Mesenchymal stem cell (in vitro differentiated cells and primary cell): ENCODE results near the gene ATP8B4.

Experiments used
- DNase-seq: peaks from one replicate; pipeline ENCODE4 v3.0.0-alpha.2; 2013
- H2AFZ ChIP-seq: one replicate; pipeline ENCODE4 v1.6.1; 2013; ENCODE audit warnings: low read depth, mild to moderate bottlenecking, control low read depth, inconsistent platforms, low read length, moderate library complexity
- H2AK5ac ChIP-seq: 2 replicates; pipeline ENCODE4 v1.6.1; 2013; ENCODE audit warnings: low read length, moderate library complexity, mild to moderate bottlenecking, inconsistent platforms; ENCODE audit not compliant: severe bottlenecking
- H2BK120ac ChIP-seq: one replicate; pipeline ENCODE4 v1.6.1; 2013; ENCODE audit warnings: low read depth, mild to moderate bottlenecking, inconsistent platforms, low read length, moderate library complexity
- H2BK12ac ChIP-seq, 2 experiments: one replicate each; pipeline ENCODE4 v1.6.1; 2013; ENCODE audit warnings: inconsistent platforms in 2 of 2, low read length in 2 of 2, mild to moderate bottlenecking in 2 of 2, moderate library complexity in 2 of 2, control low read depth in 1 of 2
- H2BK15ac ChIP-seq: one replicate; pipeline ENCODE4 v1.6.1; 2013; ENCODE audit warnings: mild to moderate bottlenecking, low read depth, inconsistent platforms; ENCODE audit not compliant: poor library complexity, severe bottlenecking
- H2BK5ac ChIP-seq: 2 replicates; pipeline ENCODE4 v1.6.1; 2013; ENCODE audit warnings: low read depth, mild to moderate bottlenecking, low read length, control low read depth, inconsistent platforms; ENCODE audit not compliant: poor library complexity, severe bottlenecking
- H3K14ac ChIP-seq, 2 experiments: one replicate each; pipeline ENCODE4 v1.6.1; 2013; ENCODE audit warnings: inconsistent platforms in 2 of 2, low read length in 2 of 2, control low read depth in 1 of 2, mild to moderate bottlenecking in 1 of 2, moderate library complexity in 1 of 2
- H3K18ac ChIP-seq, 2 experiments: one replicate each; pipeline ENCODE4 v1.6.1; 2013; ENCODE audit warnings: inconsistent platforms in 2 of 2, low read length in 2 of 2, control low read depth in 1 of 2, low read depth in 1 of 2, mild to moderate bottlenecking in 1 of 2
- H3K23ac ChIP-seq, 2 experiments: one replicate each; pipeline ENCODE4 v1.6.1; 2013; ENCODE audit warnings: inconsistent platforms in 2 of 2, low read length in 2 of 2, mild to moderate bottlenecking in 2 of 2, moderate library complexity in 2 of 2, control low read depth in 1 of 2
- H3K27ac ChIP-seq: 2 replicates; pipeline ENCODE4 v1.5.1; 2013; ENCODE audit warnings: mild to moderate bottlenecking, moderate library complexity, low read length, control low read depth, inconsistent platforms; ENCODE audit not compliant: poor library complexity, severe bottlenecking
- H3K27me3 ChIP-seq, 2 experiments: 2 replicates each; pipeline versions ENCODE4 v1.6.1 to v1.7.0; 2013; ENCODE audit warnings: low read length in 2 of 2, mild to moderate bottlenecking in 2 of 2, moderate library complexity in 2 of 2, control low read depth in 1 of 2, inconsistent platforms in 1 of 2; ENCODE audit not compliant: control insufficient read depth in 1 of 2, insufficient read depth in 1 of 2
- H3K36me3 ChIP-seq, 2 experiments: 2 replicates each; pipeline versions ENCODE4 v1.6.1 to v1.7.0; 2013; ENCODE audit warnings: low read length in 2 of 2, control low read depth in 1 of 2, inconsistent platforms in 1 of 2, low read depth in 1 of 2, mild to moderate bottlenecking in 1 of 2; ENCODE audit not compliant: insufficient read depth in 2 of 2, control insufficient read depth in 1 of 2
- H3K4ac ChIP-seq, 2 experiments: one replicate each; pipeline ENCODE4 v1.6.1; 2013; ENCODE audit warnings: inconsistent platforms in 2 of 2, low read length in 2 of 2, mild to moderate bottlenecking in 2 of 2, moderate library complexity in 2 of 2, control low read depth in 1 of 2, low read depth in 1 of 2
- H3K4me1 ChIP-seq: 2 replicates; pipeline ENCODE4 v1.6.1; 2013; ENCODE audit warnings: low read depth, low read length, control low read depth; ENCODE audit not compliant: control insufficient read depth, insufficient read depth
- H3K4me2 ChIP-seq: 2 replicates; pipeline ENCODE4 v1.6.1; 2013; ENCODE audit warnings: low read length, mild to moderate bottlenecking, inconsistent platforms; ENCODE audit not compliant: poor library complexity, severe bottlenecking
- H3K4me3 ChIP-seq, 2 experiments: 2 replicates each; pipeline versions ENCODE4 v1.5.1 to v1.7.0; 2013; ENCODE audit warnings: low read length in 2 of 2, mild to moderate bottlenecking in 2 of 2, control low read depth in 1 of 2, low read depth in 1 of 2; ENCODE audit not compliant: insufficient read depth in 1 of 2
- H3K79me1 ChIP-seq: replicated peaks from 2 replicates; pipeline ENCODE4 v1.6.1; 2013; ENCODE audit warnings: mild to moderate bottlenecking, control low read depth, low read length, inconsistent platforms; ENCODE audit not compliant: poor library complexity, severe bottlenecking
- H3K9ac ChIP-seq: 2 replicates; pipeline ENCODE4 v1.7.0; 2013; ENCODE audit warnings: mild to moderate bottlenecking, low read length, moderate library complexity
- H3K9me3 ChIP-seq: 2 replicates; pipeline ENCODE4 v1.7.0; 2013; ENCODE audit warnings: mild to moderate bottlenecking, low read length; ENCODE audit not compliant: control insufficient read depth
- H4K8ac ChIP-seq: one replicate; pipeline ENCODE4 v1.6.1; 2013; ENCODE audit warnings: inconsistent platforms, mild to moderate bottlenecking, low read length, moderate library complexity
- H4K91ac ChIP-seq: one replicate; pipeline ENCODE4 v1.6.1; 2013; ENCODE audit warnings: mild to moderate bottlenecking, low read length, inconsistent platforms
- WGBS: methylation state at CpG from one replicate; pipeline ENCODE4 v1.1.7; 2013; ENCODE audit warnings: mixed read lengths; 5-methylcytosine and 5-hydroxymethylcytosine counted together

ATP8B4 gene

DNA sequence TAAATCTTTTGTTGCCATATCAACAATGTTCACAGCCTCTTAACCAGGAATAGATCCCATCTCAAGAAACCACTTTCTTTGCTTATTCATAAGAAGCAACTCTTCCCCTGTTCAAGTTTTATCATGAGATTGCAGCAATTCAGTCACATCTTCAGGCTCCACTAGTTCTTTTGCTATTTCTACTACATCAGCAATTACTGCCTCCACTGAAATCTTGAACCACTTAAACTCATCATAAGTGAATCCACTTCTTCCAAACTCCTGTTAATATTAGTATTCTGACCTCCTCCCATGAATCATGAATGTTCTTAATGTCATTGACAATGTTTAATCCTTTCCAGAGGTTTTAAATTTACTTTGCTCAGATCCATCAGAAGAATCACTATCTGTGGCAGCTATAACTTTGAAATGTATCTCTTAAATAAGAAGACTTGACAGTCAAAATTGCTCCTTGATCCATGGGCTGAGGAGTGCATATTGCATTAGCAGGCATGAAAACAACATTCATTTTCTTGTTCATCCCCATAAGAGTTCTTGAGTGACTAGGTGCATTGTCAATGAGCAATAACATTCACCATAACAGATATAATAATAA lies 292.3 kb downstream of the ATP8B4 start:
- Histone ChIP-seq H3K79me1 (no peaks in the 10 kb centered on the region), H3K4me1 (no peaks in the 10 kb centered on the region), H2AFZ (no peak overlapping the region), H4K91ac (no peak overlapping the region), H2BK5ac (no peak overlapping the region), H3K36me3 (no peaks in the 10 kb centered on the region), H3K9me3 (peaks cover 5% of the 10 kb centered on the region), H3K27me3 (no peaks in the 10 kb centered on the region), H3K23ac (no peak overlapping the region), H3K4me3 (no peak overlapping the region), H3K9ac (peak overlapping the region; percentile 7), H2BK12ac (no peak overlapping the region), H3K14ac (no peak overlapping the region), H4K8ac (no peak overlapping the region), H3K4ac (no peak overlapping the region), H3K4me2 (no peak overlapping the region), H3K27ac (no peak overlapping the region), H3K18ac (no peak overlapping the region), H2BK15ac (no peak overlapping the region), H2AK5ac (no peak overlapping the region), H2BK120ac (no peak overlapping the region)
- DNase-seq = no peak

DNA sequence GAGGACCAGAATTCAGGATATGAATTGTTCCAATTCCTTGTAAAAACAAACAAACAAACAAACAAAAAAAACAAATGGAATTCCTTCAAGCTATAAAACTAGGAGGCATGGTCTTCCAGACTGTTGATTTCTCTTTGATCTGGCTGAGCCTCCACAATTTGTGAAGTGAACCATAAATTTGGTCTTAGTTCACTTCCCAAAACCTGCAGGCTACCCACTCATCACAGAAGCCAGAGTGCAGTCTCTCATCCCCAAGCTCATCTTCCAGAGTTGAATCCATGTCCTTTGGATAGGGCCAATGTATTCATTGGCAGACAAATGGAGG lies 294.3 kb downstream of the ATP8B4 start:
- H3K27me3 ChIP-seq = no peaks in the 10 kb centered on the region
- no peak overlapping the region for H3K14ac ChIP-seq
- H4K8ac ChIP-seq = no peak overlapping the region
- no peak overlapping the region for H2AFZ ChIP-seq
- no peak overlapping the region for H3K9ac ChIP-seq
- no peak overlapping the region for H3K4me3 ChIP-seq
- no peak overlapping the region for H2BK5ac ChIP-seq
- H3K18ac ChIP-seq = peak overlapping the region in 1 of 2 experiments; percentile 1
- no peak overlapping the region for H4K91ac ChIP-seq
- peaks cover 5% of the 10 kb centered on the region for H3K9me3 ChIP-seq
- no peak overlapping the region for H2BK15ac ChIP-seq
- no peak overlapping the region for H3K4ac ChIP-seq
- no peak overlapping the region for H3K27ac ChIP-seq
- no peaks in the 10 kb centered on the region for H3K4me1 ChIP-seq
- no peak overlapping the region for H2AK5ac ChIP-seq
- no peak for DNase-seq
- H2BK120ac ChIP-seq = no peak overlapping the region
- H3K36me3 ChIP-seq = no peaks in the 10 kb centered on the region
- no peaks in the 10 kb centered on the region for H3K79me1 ChIP-seq
- H2BK12ac ChIP-seq = peak overlapping the region in 1 of 2 experiments; percentile 64
- H3K23ac ChIP-seq = no peak overlapping the region
- H3K4me2 ChIP-seq = no peak overlapping the region

- DNase-seq = no peak
Observed at GRCh38 chr15:49823987-49824774, 294.9 kb downstream of the ATP8B4 start.

DNA sequence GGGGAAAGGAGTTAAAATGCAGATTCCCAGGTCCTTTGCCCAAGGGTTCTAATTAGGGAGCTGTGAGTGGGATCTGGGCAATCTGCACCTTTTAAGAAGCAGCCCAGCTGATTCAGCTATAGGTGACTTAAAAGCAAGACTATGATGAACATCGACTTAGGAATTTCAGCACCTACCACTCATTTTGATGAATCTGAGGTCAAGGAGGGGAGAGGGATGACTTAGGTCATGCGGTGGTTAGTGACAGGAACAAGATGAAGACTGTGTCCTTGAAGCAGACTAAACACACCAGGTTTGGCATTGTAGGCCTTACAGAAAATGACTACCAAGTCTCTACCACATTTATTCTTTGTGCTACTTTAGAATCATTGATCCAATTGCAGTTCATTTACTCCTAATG lies 301.9 kb downstream of the ATP8B4 start:
- Histone ChIP-seq H2BK15ac (no peak overlapping the region), H2BK12ac (no peak overlapping the region), H3K4ac (peak overlapping the region in 1 of 2 experiments; percentile 37), H3K4me2 (no peak overlapping the region), H3K4me1 (no peaks in the 10 kb centered on the region), H2AK5ac (no peak overlapping the region), H3K79me1 (no peaks in the 10 kb centered on the region), H2BK120ac (no peak overlapping the region), H3K27me3 (no peaks in the 10 kb centered on the region), H3K9me3 (peaks cover 7% of the 10 kb centered on the region), H3K27ac (no peak overlapping the region), H2AFZ (no peak overlapping the region), H3K9ac (no peak overlapping the region), H3K18ac (no peak overlapping the region), H3K23ac (no peak overlapping the region), H3K4me3 (no peak overlapping the region), H4K91ac (no peak overlapping the region), H3K36me3 (no peaks in the 10 kb centered on the region), H2BK5ac (no peak overlapping the region), H4K8ac (no peak overlapping the region), H3K14ac (no peak overlapping the region)
- DNase-seq = no peak
- 89% methylated on average over 1 of the region's 2 CpGs for WGBS

More at GRCh38 chr15:49823987-49824774, 294.9 kb downstream of the ATP8B4 start:
- Histone ChIP-seq H2AK5ac (no peak overlapping the region), H3K4me1 (no peaks in the 10 kb centered on the region), H2BK12ac (peak overlapping the region in 1 of 2 experiments; percentile 54), H3K9me3 (peaks cover 7% of the 10 kb centered on the region), H3K14ac (no peak overlapping the region), H2BK15ac (no peak overlapping the region), H3K9ac (no peak overlapping the region), H3K27me3 (no peaks in the 10 kb centered on the region), H3K27ac (no peak overlapping the region), H3K18ac (peak overlapping the region in 1 of 2 experiments; percentile 85), H3K4me2 (no peak overlapping the region), H3K4ac (no peak overlapping the region), H3K36me3 (no peaks in the 10 kb centered on the region), H2AFZ (no peak overlapping the region), H3K23ac (no peak overlapping the region), H4K8ac (peak overlapping the region; percentile 19), H3K79me1 (no peaks in the 10 kb centered on the region), H3K4me3 (no peak overlapping the region), H2BK120ac (no peak overlapping the region), H2BK5ac (no peak overlapping the region), H4K91ac (no peak overlapping the region)
- WGBS = 70% methylated on average over 5 of the region's 5 CpGs
